Liver (tissue), 9 donors: ENCODE data around the gene PRCD. TPM values are rescaled to one million over a fixed set of nuclear protein-coding genes. Genes with fewer than 3 reads are reported as not detected.
"Not testable (repeated sequence)": the region's sequence is repeated elsewhere in the genome, so short reads cannot be mapped to it uniquely, and the experiment has no call there.

Experiments
- DNase-seq: peaks from one replicate; pipeline ENCODE4 v3.0.0-alpha.2; 2017; ENCODE audit warnings: low spot score
- H3K27ac ChIP-seq, 2 donors: one replicate each; pipeline ENCODE4 v1.7.0; 2013; ENCODE audit warnings: inconsistent platforms in 2 of 2, low read length in 2 of 2, control low read depth in 1 of 2, low read depth in 1 of 2, mild to moderate bottlenecking in 1 of 2
- H3K27me3 ChIP-seq, 4 donors: one replicate each; pipeline versions ENCODE4 v1.6.1 to v1.7.0; 2013; ENCODE audit warnings: low read length in 3 of 4, inconsistent platforms in 1 of 4, mild to moderate bottlenecking in 1 of 4, moderate library complexity in 1 of 4; ENCODE audit not compliant: control insufficient read depth in 4 of 4, insufficient read depth in 4 of 4
- H3K36me3 ChIP-seq, 4 donors: one replicate each; pipeline versions ENCODE4 v1.6.1 to v1.7.0; 2013; ENCODE audit warnings: low read length in 3 of 4, mild to moderate bottlenecking in 3 of 4, low read depth in 1 of 4, moderate library complexity in 1 of 4; ENCODE audit not compliant: control insufficient read depth in 4 of 4, insufficient read depth in 3 of 4
- H3K4me1 ChIP-seq, 4 donors: one replicate each; pipeline versions ENCODE4 v1.6.1 to v1.7.0; 2013; ENCODE audit warnings: low read length in 3 of 4, mild to moderate bottlenecking in 3 of 4, moderate library complexity in 1 of 4; ENCODE audit not compliant: control insufficient read depth in 4 of 4, insufficient read depth in 4 of 4
- H3K4me3 ChIP-seq, 3 donors: one replicate each; pipeline versions ENCODE4 v1.6.1 to v1.7.0; 2013; ENCODE audit warnings: low read length in 3 of 3, control low read depth in 1 of 3, low read depth in 1 of 3, mild to moderate bottlenecking in 1 of 3
- H3K9ac ChIP-seq, 2 donors: one replicate each; pipeline ENCODE4 v1.7.0; 2013; ENCODE audit warnings: low read length in 2 of 2, mild to moderate bottlenecking in 2 of 2, moderate library complexity in 2 of 2, control low read depth in 1 of 2, low read depth in 1 of 2
- H3K9me3 ChIP-seq, 4 donors: one replicate each; pipeline versions ENCODE4 v1.6.1 to v1.7.0; 2013; ENCODE audit warnings: low read length in 3 of 4; ENCODE audit not compliant: control insufficient read depth in 4 of 4
- FOXA1 ChIP-seq: IDR thresholded peaks from 2 replicates; pipeline ENCODE4 v1.6.1; 2016; ENCODE audit warnings: antibody characterized with exemption
- FOXA2 ChIP-seq: IDR thresholded peaks from 2 replicates; pipeline ENCODE4 v1.6.1; 2016; ENCODE audit warnings: antibody characterized with exemption
- HNF4A ChIP-seq, 2 donors: conservative IDR thresholded peaks; 2 replicates each; pipeline ENCODE4 v1.6.1; 2016; ENCODE audit warnings: antibody characterized with exemption in 2 of 2, mild to moderate bottlenecking in 2 of 2
- HNF4G ChIP-seq: IDR thresholded peaks from 2 replicates; pipeline ENCODE4 v1.6.1; 2016; ENCODE audit warnings: antibody characterized with exemption
- NR2F2 ChIP-seq: IDR thresholded peaks from 2 replicates; pipeline ENCODE4 v1.6.1; 2016; ENCODE audit warnings: antibody characterized with exemption
- RAD21 ChIP-seq, 2 donors: IDR thresholded peaks; 2 replicates each; pipeline ENCODE4 v1.6.1; 2016; ENCODE audit warnings: antibody characterized with exemption in 2 of 2, mild to moderate bottlenecking in 2 of 2
- RXRA ChIP-seq, 2 donors: IDR thresholded peaks; 2 replicates each; pipeline ENCODE4 v1.6.1; 2017 to 2018; ENCODE audit warnings: antibody characterized with exemption in 2 of 2, mild to moderate bottlenecking in 1 of 2
- SP1 ChIP-seq: IDR thresholded peaks from 2 replicates; pipeline ENCODE4 v1.6.1; 2018; ENCODE audit warnings: antibody characterized with exemption, mild to moderate bottlenecking
- TAF1 ChIP-seq: conservative IDR thresholded peaks from 2 replicates; pipeline ENCODE4 v1.6.1; 2016; ENCODE audit warnings: antibody characterized with exemption, mild to moderate bottlenecking
- YY1 ChIP-seq: IDR thresholded peaks from 2 replicates; pipeline ENCODE4 v1.6.1; 2016; ENCODE audit warnings: antibody characterized with exemption, mild to moderate bottlenecking
- WGBS: extraction: QIAGEN DNeasy Blood & Tissue Kit; methylation state at CpG from one replicate; pipeline ENCODE4 v1.1.7; 2013; 5-methylcytosine and 5-hydroxymethylcytosine counted together
- polyA plus RNA-seq, 2 donors: library from polyadenylated mRNA; stranded (reverse) in 1 of 2; unstranded in 1 of 2; fragments of 200-250 nt in 1 of 2; fragments of >200 nt in 1 of 2; fragmentation: Nextera tagmentation in 1 of 2; extraction: Ambion mirVana in 1 of 2; gene quantifications; one replicate each; pipeline versions ENCODE4 v1.2.1 to v1.2.3, GENCODE V29; 2013 to 2015
- total RNA-seq, 2 donors: library from RNA; depleted of rRNA; stranded (reverse); fragments of >200 nt; gene quantifications; one replicate each; pipeline ENCODE4 v1.2.3, GENCODE V29; 2014
- TF ChIP-seq, protein P1 (sequence below): IDR thresholded peaks from 2 replicates; pipeline ENCODE4 v1.6.1; 2016; ENCODE audit warnings: antibody characterized with exemption
- TF ChIP-seq, protein P2 (sequence below): IDR thresholded peaks from 2 replicates; pipeline ENCODE4 v1.6.1; 2016; ENCODE audit warnings: antibody characterized with exemption
- TF ChIP-seq, protein P3 (sequence below): IDR thresholded peaks from 2 replicates; pipeline ENCODE4 v1.6.1; 2016; ENCODE audit warnings: antibody characterized with exemption
- TF ChIP-seq, protein P4 (sequence below): fragments of 150-350 bp; IDR thresholded peaks from 2 replicates; pipeline ENCODE4 v1.5.1; 2017; ENCODE audit warnings: improper control_type of control experiment, low read depth, low read length; ENCODE audit not compliant: missing input control
- donor health status: healthy.
- donor health status: healthy.
- donor health status: healthy.
- donor health status: healthy.
- donor health status: healthy.

Gene PRCD
- total and polyA plus RNA-seq, 4 donors, result 0.63 to 1.0 (median 0.75) TPM; not detected in 1

DNA sequence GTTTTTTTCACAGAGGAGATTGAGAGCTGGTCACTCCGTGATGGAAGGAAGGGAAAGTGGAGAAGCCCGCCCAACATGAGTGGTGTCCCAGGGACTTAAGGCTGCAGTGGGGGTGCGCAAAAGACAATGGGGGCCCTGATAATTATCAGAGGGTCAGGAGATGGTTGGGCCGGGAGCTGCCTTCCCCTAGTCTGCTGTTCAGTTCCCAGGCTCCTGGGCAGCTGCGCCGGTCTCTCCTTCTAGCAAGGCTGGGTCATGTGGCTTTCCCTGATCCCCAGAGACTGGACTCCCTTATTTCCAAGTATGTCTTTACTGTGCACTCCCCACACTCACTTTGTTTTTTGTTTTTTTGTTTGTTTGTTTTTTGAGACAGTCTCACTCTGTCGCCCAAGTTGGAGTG is 18.6 kb upstream of the PRCD start:
- H3K27ac ChIP-seq, result no peak overlapping the region
- no peak overlapping the region for H3K9ac ChIP-seq
- 95% methylated on average over 7 of the region's 7 CpGs for WGBS
- peaks cover 3 to 24% (median 14%) of the 10 kb centered on the region in 4 donors for H3K4me1 ChIP-seq
- H3K27me3 ChIP-seq, result no peaks in the 10 kb centered on the region
- DNase-seq, result no peak
- TF ChIP-seq, protein P1, sequence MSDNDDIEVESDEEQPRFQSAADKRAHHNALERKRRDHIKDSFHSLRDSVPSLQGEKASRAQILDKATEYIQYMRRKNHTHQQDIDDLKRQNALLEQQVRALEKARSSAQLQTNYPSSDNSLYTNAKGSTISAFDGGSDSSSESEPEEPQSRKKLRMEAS, result no peak
- no peak for TF ChIP-seq HNF4A (conservative IDR thresholded peaks at IDR 0.05)
- no peak for TF ChIP-seq HNF4G
- no peak for TF ChIP-seq NR2F2
- no peak for TF ChIP-seq YY1
- TF ChIP-seq TAF1, result no peak
- TF ChIP-seq, protein P2, sequence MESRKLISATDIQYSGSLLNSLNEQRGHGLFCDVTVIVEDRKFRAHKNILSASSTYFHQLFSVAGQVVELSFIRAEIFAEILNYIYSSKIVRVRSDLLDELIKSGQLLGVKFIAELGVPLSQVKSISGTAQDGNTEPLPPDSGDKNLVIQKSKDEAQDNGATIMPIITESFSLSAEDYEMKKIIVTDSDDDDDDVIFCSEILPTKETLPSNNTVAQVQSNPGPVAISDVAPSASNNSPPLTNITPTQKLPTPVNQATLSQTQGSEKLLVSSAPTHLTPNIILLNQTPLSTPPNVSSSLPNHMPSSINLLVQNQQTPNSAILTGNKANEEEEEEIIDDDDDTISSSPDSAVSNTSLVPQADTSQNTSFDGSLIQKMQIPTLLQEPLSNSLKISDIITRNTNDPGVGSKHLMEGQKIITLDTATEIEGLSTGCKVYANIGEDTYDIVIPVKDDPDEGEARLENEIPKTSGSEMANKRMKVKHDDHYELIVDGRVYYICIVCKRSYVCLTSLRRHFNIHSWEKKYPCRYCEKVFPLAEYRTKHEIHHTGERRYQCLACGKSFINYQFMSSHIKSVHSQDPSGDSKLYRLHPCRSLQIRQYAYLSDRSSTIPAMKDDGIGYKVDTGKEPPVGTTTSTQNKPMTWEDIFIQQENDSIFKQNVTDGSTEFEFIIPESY, result no peak
- no peak for TF ChIP-seq FOXA2
- TF ChIP-seq, protein P3, sequence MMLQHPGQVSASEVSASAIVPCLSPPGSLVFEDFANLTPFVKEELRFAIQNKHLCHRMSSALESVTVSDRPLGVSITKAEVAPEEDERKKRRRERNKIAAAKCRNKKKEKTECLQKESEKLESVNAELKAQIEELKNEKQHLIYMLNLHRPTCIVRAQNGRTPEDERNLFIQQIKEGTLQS, result no peak
- TF ChIP-seq FOXA1, result no peak
- no peak for TF ChIP-seq RAD21 (IDR thresholded peaks at IDR 0.05)
- TF ChIP-seq RXRA (IDR thresholded peaks at IDR 0.05), result no peak
- no peaks in the 10 kb centered on the region for H3K9me3 ChIP-seq
- H3K36me3 ChIP-seq, result no peaks in the 10 kb centered on the region
- H3K4me3 ChIP-seq, result no peak overlapping the region

DNA sequence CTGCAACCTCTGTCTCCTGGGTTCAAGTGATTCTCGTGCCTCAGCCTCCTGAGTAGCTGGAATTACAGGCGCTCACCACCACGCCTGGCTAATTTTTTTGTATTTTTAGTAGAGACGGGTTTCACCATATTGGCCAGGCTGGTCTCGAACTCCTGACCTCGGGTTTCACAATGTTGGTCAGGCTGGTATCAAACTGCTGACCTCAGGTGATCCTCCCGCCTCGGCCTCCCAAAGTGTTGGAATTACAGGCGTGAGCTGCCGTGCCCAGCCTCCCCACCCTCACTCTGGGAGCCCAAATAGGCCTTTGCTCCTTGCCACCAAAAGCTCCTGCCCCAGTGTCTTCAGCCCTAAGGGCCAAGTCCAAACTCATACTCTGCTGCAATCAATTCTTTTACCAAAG is 18.2 kb upstream of the PRCD start:
- DNase-seq, H3K36me3 ChIP-seq, H3K4me3 ChIP-seq, H3K27me3 ChIP-seq, H3K9ac ChIP-seq, H3K27ac ChIP-seq, H3K9me3 ChIP-seq: not testable (repeated sequence)
- peaks cover 3 to 24% (median 14%) of the 10 kb centered on the region in 4 donors for H3K4me1 ChIP-seq
- TF ChIP-seq HNF4A (conservative IDR thresholded peaks at IDR 0.05) (peak; percentile 38 to 73), SP1 (peak; percentile 22), RXRA (IDR thresholded peaks at IDR 0.05) (peak in 1 of 2 donors; percentile 45)
- WGBS, result 63% methylated on average over 10 of the region's 10 CpGs

DNA sequence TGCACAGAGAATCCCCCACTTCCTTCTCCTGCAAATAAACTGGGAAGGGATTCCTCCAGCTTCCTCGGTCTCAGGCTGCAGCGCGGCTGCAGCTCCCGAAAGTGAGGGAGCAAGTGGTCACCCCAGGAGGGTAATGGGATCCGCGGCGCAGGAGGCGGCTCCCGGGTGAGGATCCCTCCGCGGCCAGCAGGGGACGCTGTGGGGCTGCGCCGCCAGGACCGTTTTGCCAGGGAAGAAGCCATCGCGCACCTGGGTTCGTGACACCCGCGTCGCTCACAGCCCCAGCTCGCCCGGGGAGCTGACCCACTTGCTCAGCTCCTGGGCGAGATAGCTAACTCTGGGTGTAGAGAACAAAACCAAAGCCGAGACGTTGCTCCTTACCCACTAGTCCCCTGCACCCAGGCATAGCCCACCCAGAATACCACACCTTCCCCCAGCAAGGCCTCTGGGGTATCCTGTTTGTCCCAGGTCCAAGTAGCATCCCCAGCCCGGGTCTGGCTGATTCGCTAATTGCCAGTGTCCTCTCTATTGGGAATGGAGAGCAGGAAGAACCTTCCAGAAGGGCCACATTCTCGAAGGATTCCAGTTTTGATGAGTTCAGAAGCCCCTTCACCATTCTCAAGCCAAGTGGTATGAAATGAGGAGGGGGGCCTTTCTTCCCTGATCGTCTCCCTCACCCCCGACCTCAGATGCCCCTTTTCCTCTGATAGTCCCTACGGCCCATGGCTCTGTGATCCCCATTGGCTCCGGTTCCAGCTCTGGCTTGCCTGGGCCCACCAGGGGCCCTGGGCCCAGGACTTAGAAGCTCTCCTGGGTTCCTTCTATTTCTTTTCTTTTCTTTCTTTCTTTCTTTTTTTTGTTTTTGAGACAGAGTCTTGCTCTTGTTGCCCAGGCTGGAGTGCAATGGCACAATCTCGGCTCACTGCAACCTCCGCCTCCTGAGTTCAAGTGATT is 16.5 kb upstream of the PRCD start:
- H3K4me3 ChIP-seq, result no peak overlapping the region
- peak; percentile 86 for DNase-seq
- no peak overlapping the region for H3K27ac ChIP-seq
- H3K27me3 ChIP-seq, result no peaks in the 10 kb centered on the region
- TF ChIP-seq FOXA2 (no peak), RAD21 (IDR thresholded peaks at IDR 0.05) (peak; percentile 93 to 97)
- TF ChIP-seq, protein P4, sequence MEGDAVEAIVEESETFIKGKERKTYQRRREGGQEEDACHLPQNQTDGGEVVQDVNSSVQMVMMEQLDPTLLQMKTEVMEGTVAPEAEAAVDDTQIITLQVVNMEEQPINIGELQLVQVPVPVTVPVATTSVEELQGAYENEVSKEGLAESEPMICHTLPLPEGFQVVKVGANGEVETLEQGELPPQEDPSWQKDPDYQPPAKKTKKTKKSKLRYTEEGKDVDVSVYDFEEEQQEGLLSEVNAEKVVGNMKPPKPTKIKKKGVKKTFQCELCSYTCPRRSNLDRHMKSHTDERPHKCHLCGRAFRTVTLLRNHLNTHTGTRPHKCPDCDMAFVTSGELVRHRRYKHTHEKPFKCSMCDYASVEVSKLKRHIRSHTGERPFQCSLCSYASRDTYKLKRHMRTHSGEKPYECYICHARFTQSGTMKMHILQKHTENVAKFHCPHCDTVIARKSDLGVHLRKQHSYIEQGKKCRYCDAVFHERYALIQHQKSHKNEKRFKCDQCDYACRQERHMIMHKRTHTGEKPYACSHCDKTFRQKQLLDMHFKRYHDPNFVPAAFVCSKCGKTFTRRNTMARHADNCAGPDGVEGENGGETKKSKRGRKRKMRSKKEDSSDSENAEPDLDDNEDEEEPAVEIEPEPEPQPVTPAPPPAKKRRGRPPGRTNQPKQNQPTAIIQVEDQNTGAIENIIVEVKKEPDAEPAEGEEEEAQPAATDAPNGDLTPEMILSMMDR, result peak; percentile 98
- no peak overlapping the region for H3K9ac ChIP-seq
- H3K9me3 ChIP-seq, result no peaks in the 10 kb centered on the region
- H3K4me1 ChIP-seq, result peaks cover 3 to 30% (median 14%) of the 10 kb centered on the region in 4 donors
- WGBS, result 21% methylated on average over 35 of the region's 35 CpGs
- H3K36me3 ChIP-seq, result no peaks in the 10 kb centered on the region
